Activated CD8-positive, alpha-beta memory T cell treated with anti-CD3 and anti-CD28 coated beads, Interleukin-2, amount 10 ng/mL, durations not matched to agents 7 days and 5 days (primary cell): ENCODE measurements around the gene PRAC1. TPM values are rescaled to one million over a fixed set of nuclear protein-coding genes. Genes with fewer than 3 reads are reported as not detected.

Experiments used
- ATAC-seq: fragments of 150-1000 bp; cut with Tn5 transposase; one replicate; pipeline ENCODE4 v1.10.0; 2021; ENCODE audit warnings: moderate library complexity
- CTCF ChIA-PET: fragments of 350-600 bp; sonication (Branson Sonifier 250); formaldehyde crosslinking; loops from one replicate; lab custom pipeline; 2021; ENCODE audit warnings: antibody characterized with exemption; lab: Charles Lee
- DNase-seq: peaks from one replicate; pipeline ENCODE4 v3.0.0-alpha.2; 2020
- H3K27ac Mint-ChIP-seq: one replicate; pipeline ENCODE4 v1.8.0; 2021; ENCODE audit warnings: mild to moderate bottlenecking, mixed read lengths
- H3K27me3 Mint-ChIP-seq: one replicate; pipeline ENCODE4 v1.8.0; 2021; ENCODE audit warnings: mixed read lengths
- H3K36me3 Mint-ChIP-seq: one replicate; pipeline ENCODE4 v1.8.0; 2021; ENCODE audit warnings: mild to moderate bottlenecking, mixed read lengths
- H3K4me1 Mint-ChIP-seq: one replicate; pipeline ENCODE4 v1.8.0; 2021; ENCODE audit warnings: mixed read lengths
- H3K4me3 Mint-ChIP-seq: one replicate; pipeline ENCODE4 v1.8.0; 2021; ENCODE audit warnings: mild to moderate bottlenecking, moderate library complexity, mixed read lengths
- H3K9me3 Mint-ChIP-seq: one replicate; pipeline ENCODE4 v1.8.0; 2022; ENCODE audit warnings: low read depth, mixed read lengths
- total RNA-seq, 2 experiments: library from RNA; stranded (reverse); gene quantifications; one replicate each; pipeline ENCODE4 v1.2.3, GENCODE V29; 2021

Gene PRAC1
- total RNA-seq, 2 experiments from 2014 or later, result not detected

DNA sequence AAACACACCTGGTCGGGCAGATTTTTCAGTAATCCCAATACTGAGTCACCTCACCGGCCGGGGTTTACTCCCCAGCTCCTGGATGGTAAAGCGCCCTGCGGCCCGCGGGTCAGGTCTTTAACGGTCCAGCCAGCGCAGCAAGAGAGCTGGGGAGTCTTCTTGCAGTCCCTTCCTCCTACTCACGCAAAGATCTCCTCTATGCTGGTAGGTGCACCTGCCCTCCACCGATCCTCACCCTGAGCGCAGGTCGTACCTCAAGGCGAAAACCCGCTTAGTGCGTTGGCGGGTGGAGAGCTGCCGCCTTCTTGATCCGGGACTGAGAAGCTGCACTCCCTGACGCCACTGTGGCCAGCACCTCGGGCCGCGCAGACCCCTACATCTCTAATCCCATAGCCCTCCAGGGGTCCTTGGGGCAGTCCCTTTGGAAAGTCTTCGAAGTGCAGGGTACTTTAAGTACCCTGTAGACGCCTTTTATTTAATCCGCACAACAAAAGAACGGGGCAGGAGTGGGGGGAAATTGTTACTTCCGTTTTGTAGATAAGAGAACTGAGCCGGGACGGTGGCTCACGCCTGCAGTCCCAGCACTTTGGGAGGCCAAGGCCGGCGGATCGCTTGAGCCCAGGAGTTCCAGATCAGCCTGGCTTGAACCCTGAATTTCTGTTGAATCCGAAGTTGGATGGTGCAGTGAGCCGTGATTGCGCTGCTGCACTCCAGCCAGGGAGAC, 16.6 kb upstream of the PRAC1 start:
- H3K27ac Mint-ChIP-seq, result no peak overlapping the region
- DNase-seq (no peak), ATAC-seq (no peak)
- H3K4me3 Mint-ChIP-seq, result peak overlapping the region; percentile 7
- no peaks in the 10 kb centered on the region for H3K9me3 Mint-ChIP-seq
- H3K27me3 Mint-ChIP-seq, result peaks cover 99% of the 10 kb centered on the region
- H3K4me1 Mint-ChIP-seq, result peaks cover 6% of the 10 kb centered on the region
- CTCF ChIA-PET, result interaction anchor here (1.0 to 2.3 kb wide), 4 partner anchors 14 to 140 kb away, joined by 3 to 20 read pairs (median 5); partner anchors contain the start of gene PRAC2
- no peaks in the 10 kb centered on the region for H3K36me3 Mint-ChIP-seq

GRCh38 chr17:48738424-48738802, 16.1 kb upstream of the PRAC1 start:
- Mint-ChIP-seq H3K9me3 (no peaks in the 10 kb centered on the region), H3K4me1 (peaks cover 11% of the 10 kb centered on the region), H3K4me3 (no peak overlapping the region), H3K27me3 (peaks cover 99% of the 10 kb centered on the region), H3K27ac (no peak overlapping the region), H3K36me3 (no peaks in the 10 kb centered on the region)
- CTCF ChIA-PET, result interaction anchor here (1.0 to 2.3 kb wide), 4 partner anchors 10 to 141 kb away, joined by 3 to 20 read pairs (median 6); partner anchors contain the start of gene PRAC2
- ATAC-seq, result no peak
- DNase-seq, result no peak

- peaks cover 16% of the 10 kb centered on the region for H3K4me1 Mint-ChIP-seq
- CTCF ChIA-PET, result interaction anchor here (0.9 to 2.3 kb wide), 8 partner anchors 8 to 142 kb away, joined by 3 to 20 read pairs (median 4); partner anchors contain the start of genes HOXB13 and PRAC2
- H3K27me3 Mint-ChIP-seq, result peaks cover 97% of the 10 kb centered on the region
- H3K27ac Mint-ChIP-seq, result no peak overlapping the region
- no peaks in the 10 kb centered on the region for H3K36me3 Mint-ChIP-seq
- DNase-seq (no peak), ATAC-seq (no peak)
- H3K4me3 Mint-ChIP-seq, result no peak overlapping the region
- H3K9me3 Mint-ChIP-seq, result no peaks in the 10 kb centered on the region
Measured at GRCh38 chr17:48737330-48738043, 15.2 kb upstream of the PRAC1 start.

GRCh38 chr17:48735062-48735351, 12.7 kb upstream of the PRAC1 start:
- DNase-seq (no peak), ATAC-seq (no peak)
- no peak overlapping the region for H3K27ac Mint-ChIP-seq
- peaks cover 16% of the 10 kb centered on the region for H3K4me1 Mint-ChIP-seq
- CTCF ChIA-PET, result interaction anchor here (1.2 to 5.0 kb wide), 2 partner anchors 11 to 56 kb away, joined by 6 to 38 read pairs; partner anchors contain the start of gene PRAC2
- no peaks in the 10 kb centered on the region for H3K36me3 Mint-ChIP-seq
- H3K9me3 Mint-ChIP-seq, result no peaks in the 10 kb centered on the region
- H3K4me3 Mint-ChIP-seq, result no peak overlapping the region
- peaks cover 97% of the 10 kb centered on the region for H3K27me3 Mint-ChIP-seq

DNA sequence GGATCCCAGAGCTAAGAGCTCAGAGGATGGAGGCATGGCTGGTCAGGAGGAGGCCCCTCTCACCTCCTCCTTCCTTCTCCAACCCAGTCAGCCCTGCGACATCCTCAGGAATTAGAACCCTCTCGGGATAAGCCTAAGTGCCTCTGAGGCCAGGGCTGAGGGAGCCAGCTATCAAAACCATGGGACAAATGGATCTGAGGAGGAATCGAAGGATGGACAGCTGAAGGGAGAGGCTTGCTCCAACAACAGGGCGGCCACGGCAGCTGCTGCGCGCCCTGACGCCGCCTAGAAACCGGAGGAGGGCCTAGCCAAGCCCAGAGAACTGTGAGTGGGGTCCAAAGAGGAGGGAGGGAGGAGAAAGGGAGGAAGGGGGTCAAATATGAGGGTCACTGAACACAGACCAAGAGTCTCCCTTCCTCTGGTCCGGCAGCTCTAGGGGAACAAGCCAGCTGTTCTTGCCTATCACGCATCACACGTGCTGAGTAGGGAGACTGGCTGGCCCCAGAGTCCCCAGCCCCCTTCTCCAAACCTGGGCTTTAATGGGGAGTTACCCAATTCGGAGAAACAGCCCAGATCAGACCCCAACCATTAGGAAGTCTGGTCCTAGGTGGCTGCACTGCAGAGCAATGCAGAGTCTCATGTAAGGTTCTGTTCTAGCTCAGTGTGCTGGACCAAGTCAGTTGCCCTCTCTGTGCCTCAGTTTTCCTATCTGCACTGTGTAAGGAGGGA, 12.2 kb upstream of the PRAC1 start:
- ATAC-seq (no peak), DNase-seq (no peak)
- CTCF ChIA-PET, result interaction anchor here (1.2 to 5.0 kb wide), 2 partner anchors 10 to 56 kb away, joined by 6 to 38 read pairs; partner anchors contain the start of gene PRAC2
- Mint-ChIP-seq H3K27me3 (peaks cover 97% of the 10 kb centered on the region), H3K27ac (no peak overlapping the region), H3K9me3 (no peaks in the 10 kb centered on the region), H3K4me3 (no peak overlapping the region), H3K4me1 (peaks cover 16% of the 10 kb centered on the region), H3K36me3 (no peaks in the 10 kb centered on the region)

GRCh38 chr17:48733632-48734328, 11.5 kb upstream of the PRAC1 start:
- H3K9me3 Mint-ChIP-seq, result no peaks in the 10 kb centered on the region
- peaks cover 11% of the 10 kb centered on the region for H3K4me1 Mint-ChIP-seq
- no peak for DNase-seq
- H3K36me3 Mint-ChIP-seq, result no peaks in the 10 kb centered on the region
- peak overlapping the region; percentile 41 for H3K27ac Mint-ChIP-seq
- peaks cover 97% of the 10 kb centered on the region for H3K27me3 Mint-ChIP-seq
- CTCF ChIA-PET, result interaction anchor here (1.1 to 5.0 kb wide), 5 partner anchors 9 to 151 kb away, joined by 3 to 38 read pairs (median 6); partner anchors contain the start of gene PRAC2
- no peak for ATAC-seq
- peak overlapping the region; percentile 8 for H3K4me3 Mint-ChIP-seq

- peak overlapping the region; percentile 41 for H3K27ac Mint-ChIP-seq
- CTCF ChIA-PET, result interaction anchor here (0.8 to 5.0 kb wide), 12 partner anchors 9 to 151 kb away, joined by 3 to 38 read pairs (median 4); partner anchors contain the start of gene PRAC2
- peaks cover 12% of the 10 kb centered on the region for H3K4me1 Mint-ChIP-seq
- H3K36me3 Mint-ChIP-seq, result no peaks in the 10 kb centered on the region
- H3K9me3 Mint-ChIP-seq, result no peaks in the 10 kb centered on the region
- H3K4me3 Mint-ChIP-seq, result peak overlapping the region; percentile 8
- H3K27me3 Mint-ChIP-seq, result peaks cover 97% of the 10 kb centered on the region
- ATAC-seq, result no peak
- DNase-seq, result no peak
Measured at GRCh38 chr17:48732688-48733629, 10.6 kb upstream of the PRAC1 start.

DNA sequence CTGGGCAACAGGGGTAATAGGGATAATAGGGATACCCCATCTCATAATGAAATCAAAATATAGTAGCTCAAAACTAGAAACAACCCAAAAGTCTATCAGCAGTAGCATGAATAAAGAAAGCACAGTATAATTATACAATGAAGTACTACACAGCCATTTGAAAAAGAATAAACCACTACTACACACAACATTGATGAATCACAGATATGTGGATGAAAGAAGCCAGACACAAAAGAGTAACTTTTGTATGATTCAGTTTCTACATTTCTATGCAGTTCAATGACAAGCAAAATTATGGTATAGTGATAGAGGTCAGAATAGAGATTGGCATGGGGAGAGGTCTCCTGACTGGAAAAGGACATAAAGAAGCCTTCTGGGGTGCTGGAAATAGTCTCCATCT, 9.0 kb upstream of the PRAC1 start:
- H3K27ac Mint-ChIP-seq, result no peak overlapping the region
- no peak for ATAC-seq
- H3K4me3 Mint-ChIP-seq, result no peak overlapping the region
- H3K36me3 Mint-ChIP-seq, result no peaks in the 10 kb centered on the region
- no peak for DNase-seq
- H3K4me1 Mint-ChIP-seq, result peaks cover 13% of the 10 kb centered on the region
- CTCF ChIA-PET, result interaction anchor here (0.8 to 5.0 kb wide), 8 partner anchors 7 to 153 kb away, joined by 3 to 38 read pairs (median 5); partner anchors contain the start of gene PRAC2
- H3K9me3 Mint-ChIP-seq, result no peaks in the 10 kb centered on the region
- peaks cover 97% of the 10 kb centered on the region for H3K27me3 Mint-ChIP-seq

GRCh38 chr17:48730240-48730550, 7.9 kb upstream of the PRAC1 start:
- CTCF ChIA-PET, result interaction anchor here (1.9 to 2.4 kb wide), 2 partner anchors 94 to 149 kb away, joined by 6 to 7 read pairs; no protein-coding TSS in a partner anchor
- no peak overlapping the region for H3K4me3 Mint-ChIP-seq
- H3K36me3 Mint-ChIP-seq, result no peaks in the 10 kb centered on the region
- no peak overlapping the region for H3K27ac Mint-ChIP-seq
- peaks cover 14% of the 10 kb centered on the region for H3K4me1 Mint-ChIP-seq
- H3K27me3 Mint-ChIP-seq, result peaks cover 97% of the 10 kb centered on the region
- no peak for ATAC-seq
- H3K9me3 Mint-ChIP-seq, result no peaks in the 10 kb centered on the region
- DNase-seq, result no peak

DNA sequence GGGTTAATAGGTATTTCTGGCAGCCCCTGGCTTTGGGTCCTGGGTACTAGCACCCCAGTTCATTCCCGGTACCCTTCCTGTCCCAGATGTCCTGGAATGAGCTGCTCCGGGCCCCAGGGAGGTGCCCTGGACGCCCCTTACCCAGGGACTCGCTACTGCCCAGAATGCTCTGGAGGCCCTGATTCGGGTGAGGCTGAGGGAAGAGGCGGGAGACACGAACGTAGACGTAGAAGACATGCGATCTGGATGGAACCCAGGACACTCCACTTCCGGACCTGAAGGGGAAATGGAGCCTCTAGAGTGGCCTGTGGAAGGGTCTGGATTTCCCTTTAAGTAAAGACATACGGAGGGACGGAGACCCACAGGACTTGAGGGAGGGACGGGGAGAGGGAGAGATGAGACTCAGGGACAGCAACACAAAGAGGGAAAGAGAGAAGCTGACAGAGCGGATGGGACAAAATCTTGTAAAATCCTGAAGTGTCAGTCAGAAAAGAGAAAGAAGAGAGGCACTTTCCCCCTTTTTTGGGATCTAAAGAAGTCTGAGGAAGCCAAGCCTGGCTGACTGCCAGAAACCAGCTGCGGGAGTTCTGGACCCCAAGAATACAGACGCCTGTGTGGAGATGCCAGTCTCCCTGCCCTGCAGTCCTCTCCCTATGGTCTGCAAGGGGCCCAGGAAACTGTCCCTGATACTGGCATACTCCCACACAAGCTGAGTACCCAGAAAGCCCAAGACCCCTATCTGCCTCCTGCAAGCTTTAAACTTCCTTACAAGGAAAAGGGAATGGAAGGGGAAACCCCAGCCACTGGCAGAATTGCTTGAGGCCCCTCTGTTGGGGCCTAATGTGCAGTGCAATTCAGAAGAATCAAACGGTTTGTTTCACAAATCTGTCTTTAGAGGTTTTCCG, 7.3 kb upstream of the PRAC1 start:
- no peaks in the 10 kb centered on the region for H3K36me3 Mint-ChIP-seq
- no peaks in the 10 kb centered on the region for H3K9me3 Mint-ChIP-seq
- DNase-seq, result no peak
- no peak overlapping the region for H3K27ac Mint-ChIP-seq
- H3K4me3 Mint-ChIP-seq, result no peak overlapping the region
- peaks cover 18% of the 10 kb centered on the region for H3K4me1 Mint-ChIP-seq
- no peak for ATAC-seq
- CTCF ChIA-PET, result interaction anchor here (1.9 kb wide), 1 partner anchor 149 kb away, joined by 7 read pairs; no protein-coding TSS in a partner anchor
- H3K27me3 Mint-ChIP-seq, result peaks cover 97% of the 10 kb centered on the region
